Progenitor cell of endocrine pancreas (in vitro differentiated cells): ENCODE data around the gene LMTK2. TPM values are rescaled to one million over a fixed set of nuclear protein-coding genes. Genes with fewer than 3 reads are reported as not detected.
A peak's percentile ranks its signal among the peaks of the same experiment; 100 is the strongest.

Experiments
- DNase-seq: peaks from one replicate; pipeline ENCODE4 v3.0.0; 2021; ENCODE audit warnings: low spot score; ENCODE audit not compliant: unreplicated experiment
- H3K27ac Mint-ChIP-seq: 2 replicates; pipeline ENCODE4 v1.8.0; 2021; ENCODE audit warnings: mild to moderate bottlenecking, moderate library complexity, mixed read lengths
- H3K27me3 Mint-ChIP-seq: 2 replicates; pipeline ENCODE4 v1.8.0; 2021; ENCODE audit warnings: mixed read lengths
- H3K36me3 Mint-ChIP-seq: 2 replicates; pipeline ENCODE4 v1.8.0; 2022; ENCODE audit warnings: mixed read lengths; ENCODE audit not compliant: insufficient read depth
- H3K4me1 Mint-ChIP-seq: 2 replicates; pipeline ENCODE4 v1.8.0; 2021; ENCODE audit warnings: low read depth, mixed read lengths
- H3K4me3 Mint-ChIP-seq: 2 replicates; pipeline ENCODE4 v1.8.0; 2021; ENCODE audit warnings: low read depth, mild to moderate bottlenecking, moderate library complexity, mixed read lengths
- H3K9me3 Mint-ChIP-seq: 2 replicates; pipeline ENCODE4 v1.8.0; 2021; ENCODE audit warnings: low read depth, mixed read lengths
- total RNA-seq: library from RNA; stranded (reverse); gene quantifications from 2 replicates; pipeline ENCODE4 v1.2.1, GENCODE V29; 2021
- TF ChIP-seq, protein P1 (sequence below): fragments of 200-600 bp; sonication (generic); IDR thresholded peaks from one replicate; pipeline ENCODE4 v1.5.0; 2021; ENCODE audit warnings: antibody characterized with exemption, mild to moderate bottlenecking; ENCODE audit not compliant: unreplicated experiment

Gene LMTK2
- total RNA-seq, 1 donor from 2014 or later: 32.3 TPM

DNA sequence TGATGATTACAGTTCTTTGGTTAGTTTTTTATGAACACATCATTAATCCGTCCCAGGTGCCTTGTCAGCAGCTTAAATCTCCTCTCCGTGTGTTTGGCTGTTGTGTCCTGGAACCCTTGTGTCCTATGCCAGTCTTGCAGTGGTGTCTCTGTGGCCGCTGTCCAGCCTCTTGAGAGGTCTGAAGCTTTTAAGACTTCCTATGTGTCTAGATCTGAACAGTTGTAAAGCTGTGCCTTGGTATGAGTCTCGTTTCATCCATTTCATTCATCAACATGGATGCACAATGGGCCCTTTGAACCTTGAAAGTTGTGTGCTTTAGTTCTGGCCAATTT lies 16.7 kb downstream of the LMTK2 start:
- no peak overlapping the region for H3K4me3 Mint-ChIP-seq

DNA sequence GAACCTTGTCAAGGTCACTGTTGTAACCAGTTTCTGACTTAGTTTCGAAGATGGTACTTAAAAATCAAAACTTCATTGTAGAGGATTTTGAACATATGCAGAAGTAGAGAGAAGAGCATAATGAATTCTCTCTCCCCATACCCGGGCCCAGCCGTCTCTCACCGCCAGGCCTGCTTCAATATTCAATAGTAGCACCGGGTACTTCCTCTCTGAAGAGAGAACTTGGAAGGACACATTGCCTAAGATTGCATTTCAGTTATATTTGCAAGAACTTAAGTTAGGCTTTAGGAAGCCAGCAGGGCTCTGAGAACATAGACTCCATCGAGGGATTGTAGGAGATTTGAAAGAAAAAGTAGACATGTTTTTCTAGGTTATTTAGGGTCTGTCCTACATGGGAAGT lies 19.1 kb downstream of the LMTK2 start:
- TF ChIP-seq, protein P1, sequence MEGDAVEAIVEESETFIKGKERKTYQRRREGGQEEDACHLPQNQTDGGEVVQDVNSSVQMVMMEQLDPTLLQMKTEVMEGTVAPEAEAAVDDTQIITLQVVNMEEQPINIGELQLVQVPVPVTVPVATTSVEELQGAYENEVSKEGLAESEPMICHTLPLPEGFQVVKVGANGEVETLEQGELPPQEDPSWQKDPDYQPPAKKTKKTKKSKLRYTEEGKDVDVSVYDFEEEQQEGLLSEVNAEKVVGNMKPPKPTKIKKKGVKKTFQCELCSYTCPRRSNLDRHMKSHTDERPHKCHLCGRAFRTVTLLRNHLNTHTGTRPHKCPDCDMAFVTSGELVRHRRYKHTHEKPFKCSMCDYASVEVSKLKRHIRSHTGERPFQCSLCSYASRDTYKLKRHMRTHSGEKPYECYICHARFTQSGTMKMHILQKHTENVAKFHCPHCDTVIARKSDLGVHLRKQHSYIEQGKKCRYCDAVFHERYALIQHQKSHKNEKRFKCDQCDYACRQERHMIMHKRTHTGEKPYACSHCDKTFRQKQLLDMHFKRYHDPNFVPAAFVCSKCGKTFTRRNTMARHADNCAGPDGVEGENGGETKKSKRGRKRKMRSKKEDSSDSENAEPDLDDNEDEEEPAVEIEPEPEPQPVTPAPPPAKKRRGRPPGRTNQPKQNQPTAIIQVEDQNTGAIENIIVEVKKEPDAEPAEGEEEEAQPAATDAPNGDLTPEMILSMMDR: no peak
- H3K4me1 Mint-ChIP-seq: peaks cover 9% of the 10 kb centered on the region
- no peak overlapping the region for H3K4me3 Mint-ChIP-seq

More for the DNA sequence above, 16.7 kb downstream of the LMTK2 start:
- H3K9me3 Mint-ChIP-seq: no peaks in the 10 kb centered on the region
- no peak overlapping the region for H3K27ac Mint-ChIP-seq
- H3K27me3 Mint-ChIP-seq: no peaks in the 10 kb centered on the region
- TF ChIP-seq, protein P1: no peak
- no peak for DNase-seq
- peaks cover 15% of the 10 kb centered on the region for H3K4me1 Mint-ChIP-seq
- no peaks in the 10 kb centered on the region for H3K36me3 Mint-ChIP-seq

DNA sequence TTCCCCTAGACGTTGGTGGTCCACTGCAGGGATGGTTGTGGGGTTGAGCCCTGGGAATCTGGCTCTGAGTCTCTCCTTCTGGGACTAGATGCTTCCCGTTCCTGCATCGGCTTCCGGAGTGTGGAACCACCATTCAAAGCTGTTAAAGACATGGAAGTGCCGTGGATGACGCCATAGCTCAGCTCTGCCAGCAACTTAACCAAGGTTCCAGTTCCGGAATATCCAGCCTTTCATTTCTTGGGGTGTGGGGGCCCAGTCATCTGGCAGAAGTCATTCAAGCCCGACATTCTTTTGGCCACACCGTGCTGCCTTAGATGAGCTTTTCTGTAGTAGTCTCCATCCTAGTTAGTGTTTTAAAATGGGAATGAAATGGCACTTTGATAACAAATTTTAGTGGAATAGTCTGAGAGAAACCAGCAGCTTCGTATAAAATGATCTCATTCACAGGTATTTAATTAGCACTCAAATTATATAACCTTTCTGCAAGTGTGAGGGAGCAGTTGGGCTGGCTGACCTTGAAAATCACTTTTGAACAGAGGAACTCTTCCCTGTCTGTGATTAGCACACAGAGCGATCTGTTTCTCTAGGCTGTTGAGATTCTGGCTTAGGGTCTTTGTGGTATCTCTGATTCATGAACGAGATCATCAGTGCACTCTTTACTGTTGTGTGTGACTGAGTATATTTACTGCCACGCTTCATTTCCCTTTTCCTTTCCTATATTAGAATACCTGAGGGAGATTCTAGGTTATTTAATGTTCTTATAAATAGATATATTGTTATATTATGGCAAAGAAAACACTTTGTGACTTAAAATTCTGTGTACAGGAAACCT lies 19.9 kb downstream of the LMTK2 start:
- DNase-seq: no peak
- TF ChIP-seq, protein P1: no peak
- H3K27me3 Mint-ChIP-seq: no peaks in the 10 kb centered on the region
- H3K36me3 Mint-ChIP-seq: no peaks in the 10 kb centered on the region
- no peak overlapping the region for H3K4me3 Mint-ChIP-seq
- peaks cover 16% of the 10 kb centered on the region for H3K4me1 Mint-ChIP-seq
- no peaks in the 10 kb centered on the region for H3K9me3 Mint-ChIP-seq
- H3K27ac Mint-ChIP-seq: no peak overlapping the region

More for the DNA sequence above, 19.1 kb downstream of the LMTK2 start:
- no peak for DNase-seq
- no peak overlapping the region for H3K27ac Mint-ChIP-seq
- no peaks in the 10 kb centered on the region for H3K36me3 Mint-ChIP-seq
- H3K27me3 Mint-ChIP-seq: no peaks in the 10 kb centered on the region
- no peaks in the 10 kb centered on the region for H3K9me3 Mint-ChIP-seq

DNA sequence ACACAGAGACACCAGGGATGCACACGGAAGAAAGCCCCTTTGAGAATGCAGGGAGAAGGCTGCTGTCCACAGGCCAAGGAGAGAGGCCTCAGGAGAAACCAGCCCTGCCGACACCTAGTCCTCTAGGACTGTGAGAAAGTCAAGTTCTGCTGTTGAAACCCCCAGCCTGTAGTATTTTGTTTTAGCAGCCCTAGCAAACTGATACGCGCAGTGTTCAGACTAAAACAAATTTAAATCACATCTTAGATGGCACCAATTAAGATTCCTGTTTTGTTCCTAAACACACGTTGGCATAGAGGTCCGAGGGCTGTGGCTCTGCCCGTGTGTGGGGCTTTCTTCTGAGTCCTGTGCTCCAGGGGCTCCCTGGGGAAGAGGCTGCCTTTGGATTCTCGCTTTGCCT lies 21.7 kb downstream of the LMTK2 start:
- Mint-ChIP-seq H3K4me1 (peaks cover 19% of the 10 kb centered on the region), H3K27me3 (no peaks in the 10 kb centered on the region), H3K27ac (no peak overlapping the region)

DNA sequence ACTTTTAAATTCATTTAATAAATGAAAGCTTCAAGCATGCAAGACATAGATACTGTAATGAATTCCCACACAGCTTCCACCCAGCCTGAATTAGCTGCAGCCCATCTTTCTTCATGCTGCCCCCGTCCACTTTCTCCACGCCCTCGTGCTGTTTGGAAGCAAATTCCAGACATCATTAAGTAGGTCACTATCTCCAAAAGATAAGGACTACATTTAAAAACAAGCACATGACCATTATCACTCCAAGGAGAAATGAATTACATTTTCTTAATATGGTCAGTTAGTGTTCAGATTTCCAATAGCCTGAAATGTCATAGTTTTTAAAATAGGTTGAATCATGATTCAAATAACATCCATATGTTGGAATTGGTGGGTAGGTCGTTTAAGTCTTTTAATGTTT lies 24.3 kb downstream of the LMTK2 start:
- peak overlapping the region; percentile 35 for H3K27ac Mint-ChIP-seq
- peaks cover 33% of the 10 kb centered on the region for H3K4me1 Mint-ChIP-seq
- H3K27me3 Mint-ChIP-seq: no peaks in the 10 kb centered on the region
- H3K4me3 Mint-ChIP-seq: no peak overlapping the region
- TF ChIP-seq, protein P1: no peak
- DNase-seq: no peak
- H3K9me3 Mint-ChIP-seq: no peaks in the 10 kb centered on the region
- no peaks in the 10 kb centered on the region for H3K36me3 Mint-ChIP-seq

More for the DNA sequence above, 21.7 kb downstream of the LMTK2 start:
- DNase-seq: no peak
- Mint-ChIP-seq H3K9me3 (no peaks in the 10 kb centered on the region), H3K36me3 (no peaks in the 10 kb centered on the region), H3K4me3 (no peak overlapping the region)
- TF ChIP-seq, protein P1: no peak
